ENCODE data around the gene CPNE4.

DNA sequence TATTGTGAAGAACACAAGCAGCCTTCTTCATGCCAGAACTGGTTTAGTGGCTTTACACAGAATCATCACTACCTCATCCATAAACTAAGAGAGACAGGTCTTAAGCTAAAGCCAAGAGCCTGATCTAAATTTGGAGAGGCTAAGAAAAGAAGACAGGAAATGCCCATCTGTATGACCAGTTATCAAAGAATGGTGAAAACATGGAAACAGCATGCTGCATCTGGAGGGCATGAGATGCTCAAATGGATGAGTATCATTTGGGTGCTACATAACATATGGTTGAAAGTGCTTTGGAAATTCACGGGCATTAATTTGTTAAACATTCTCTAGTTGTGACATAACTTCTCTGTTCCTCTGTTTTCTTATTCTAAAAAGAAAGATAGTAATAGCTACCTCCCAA, 112.5 kb downstream of the CPNE4 start:
- TF ChIP-seq, protein P1, sequence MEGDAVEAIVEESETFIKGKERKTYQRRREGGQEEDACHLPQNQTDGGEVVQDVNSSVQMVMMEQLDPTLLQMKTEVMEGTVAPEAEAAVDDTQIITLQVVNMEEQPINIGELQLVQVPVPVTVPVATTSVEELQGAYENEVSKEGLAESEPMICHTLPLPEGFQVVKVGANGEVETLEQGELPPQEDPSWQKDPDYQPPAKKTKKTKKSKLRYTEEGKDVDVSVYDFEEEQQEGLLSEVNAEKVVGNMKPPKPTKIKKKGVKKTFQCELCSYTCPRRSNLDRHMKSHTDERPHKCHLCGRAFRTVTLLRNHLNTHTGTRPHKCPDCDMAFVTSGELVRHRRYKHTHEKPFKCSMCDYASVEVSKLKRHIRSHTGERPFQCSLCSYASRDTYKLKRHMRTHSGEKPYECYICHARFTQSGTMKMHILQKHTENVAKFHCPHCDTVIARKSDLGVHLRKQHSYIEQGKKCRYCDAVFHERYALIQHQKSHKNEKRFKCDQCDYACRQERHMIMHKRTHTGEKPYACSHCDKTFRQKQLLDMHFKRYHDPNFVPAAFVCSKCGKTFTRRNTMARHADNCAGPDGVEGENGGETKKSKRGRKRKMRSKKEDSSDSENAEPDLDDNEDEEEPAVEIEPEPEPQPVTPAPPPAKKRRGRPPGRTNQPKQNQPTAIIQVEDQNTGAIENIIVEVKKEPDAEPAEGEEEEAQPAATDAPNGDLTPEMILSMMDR (IDR thresholded peaks at IDR 0.05; ENCODE audit: extremely low read depth in 1 of 2, insufficient read depth in 1 of 2, low read depth in 1 of 2, low read length in 2 of 2), result no peak
- no peak for TF ChIP-seq POLR2A (IDR thresholded peaks at IDR 0.05; ENCODE audit: low read depth, low read length)
- TF ChIP-seq POLR2AphosphoS5 (IDR thresholded peaks at IDR 0.05; ENCODE audit: insufficient read depth, low read depth, low read length), result no peak
- TF ChIP-seq EZH2 (IDR thresholded peaks at IDR 0.05; ENCODE audit: borderline replicate concordance, low read depth, low read length, severe bottlenecking), result no peak
- TF ChIP-seq FOS (IDR thresholded peaks at IDR 0.05; ENCODE audit: borderline replicate concordance, insufficient read depth, low read length), result no peak
- no peak for TF ChIP-seq MYC (IDR thresholded peaks at IDR 0.05; ENCODE audit: low read depth, low read length)
- TF ChIP-seq, protein P2, sequence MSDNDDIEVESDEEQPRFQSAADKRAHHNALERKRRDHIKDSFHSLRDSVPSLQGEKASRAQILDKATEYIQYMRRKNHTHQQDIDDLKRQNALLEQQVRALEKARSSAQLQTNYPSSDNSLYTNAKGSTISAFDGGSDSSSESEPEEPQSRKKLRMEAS (IDR thresholded peaks at IDR 0.05; ENCODE audit: insufficient read depth, insufficient read length), result no peak
- no peak for TF ChIP-seq JUN (IDR thresholded peaks at IDR 0.05; ENCODE audit: borderline replicate concordance, insufficient read depth, insufficient read length, low read depth)
- no peak for TF ChIP-seq GATA2 (IDR thresholded peaks at IDR 0.05; ENCODE audit: insufficient read depth, insufficient read length, low read depth, low read length)

All from endothelial cell of umbilical vein (primary cell).